ENCODE measurements around the gene MACROH2A1.

The MACROH2A1 gene

DNA sequence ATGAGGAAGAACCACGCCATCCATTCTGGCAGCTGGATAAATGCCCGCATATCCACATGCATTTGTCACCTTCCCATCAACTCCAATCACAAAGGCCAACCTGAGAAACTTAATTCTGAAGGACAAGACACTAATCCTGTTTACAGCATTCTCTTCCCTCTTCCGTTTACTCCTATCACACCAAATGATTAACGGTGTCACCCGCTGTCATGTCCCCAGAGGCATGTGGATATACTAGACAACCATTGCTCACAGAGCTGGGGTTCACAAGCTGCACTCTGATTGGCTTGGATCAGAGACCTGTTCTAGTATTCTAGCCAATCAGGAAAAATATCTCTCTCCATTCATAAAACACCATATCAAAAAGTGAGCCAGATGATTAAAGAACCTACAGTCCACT, 3.6 kb downstream of the MACROH2A1 start:
- H3K36me3 ChIP-seq (ENCODE audit: control insufficient read depth, low read length): peaks cover 79% of the 10 kb centered on the region
- H3K9me3 ChIP-seq (ENCODE audit: control insufficient read depth, insufficient read depth, low read length): no peaks in the 10 kb centered on the region
- peaks cover 58% of the 10 kb centered on the region for H4K20me1 ChIP-seq (ENCODE audit: control insufficient read depth, insufficient read depth, low read depth, low read length)
- H3K27me3 ChIP-seq (ENCODE audit: control insufficient read depth, low read length): no peaks in the 10 kb centered on the region
- no peak overlapping the region for H3K4me3 ChIP-seq (ENCODE audit: low read length)
- peak overlapping the region; percentile 94 for H3K4me2 ChIP-seq (ENCODE audit: low read length)
- H3K4me1 ChIP-seq (ENCODE audit: control insufficient read depth, low read length): peaks cover 61% of the 10 kb centered on the region
- no peak overlapping the region for H3K27ac ChIP-seq (ENCODE audit: low read depth, low read length)
- H3F3A ChIP-seq (ENCODE audit: control insufficient read depth, insufficient read depth): no peaks in the 10 kb centered on the region
- H3K79me2 ChIP-seq (ENCODE audit: control insufficient read depth, low read length): peaks cover 96% of the 10 kb centered on the region
- no peaks in the 10 kb centered on the region for H3K9me2 ChIP-seq (replicated peaks; ENCODE audit: control insufficient read depth, low read length)
- TF ChIP-seq, protein P1, sequence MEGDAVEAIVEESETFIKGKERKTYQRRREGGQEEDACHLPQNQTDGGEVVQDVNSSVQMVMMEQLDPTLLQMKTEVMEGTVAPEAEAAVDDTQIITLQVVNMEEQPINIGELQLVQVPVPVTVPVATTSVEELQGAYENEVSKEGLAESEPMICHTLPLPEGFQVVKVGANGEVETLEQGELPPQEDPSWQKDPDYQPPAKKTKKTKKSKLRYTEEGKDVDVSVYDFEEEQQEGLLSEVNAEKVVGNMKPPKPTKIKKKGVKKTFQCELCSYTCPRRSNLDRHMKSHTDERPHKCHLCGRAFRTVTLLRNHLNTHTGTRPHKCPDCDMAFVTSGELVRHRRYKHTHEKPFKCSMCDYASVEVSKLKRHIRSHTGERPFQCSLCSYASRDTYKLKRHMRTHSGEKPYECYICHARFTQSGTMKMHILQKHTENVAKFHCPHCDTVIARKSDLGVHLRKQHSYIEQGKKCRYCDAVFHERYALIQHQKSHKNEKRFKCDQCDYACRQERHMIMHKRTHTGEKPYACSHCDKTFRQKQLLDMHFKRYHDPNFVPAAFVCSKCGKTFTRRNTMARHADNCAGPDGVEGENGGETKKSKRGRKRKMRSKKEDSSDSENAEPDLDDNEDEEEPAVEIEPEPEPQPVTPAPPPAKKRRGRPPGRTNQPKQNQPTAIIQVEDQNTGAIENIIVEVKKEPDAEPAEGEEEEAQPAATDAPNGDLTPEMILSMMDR (IDR thresholded peaks at IDR 0.05; ENCODE audit: low read depth, low read length, poor library complexity, severe bottlenecking): no peak
- TF ChIP-seq EZH2phosphoT487 (IDR thresholded peaks at IDR 0.05; ENCODE audit: borderline replicate concordance, low read length): no peak

DNA sequence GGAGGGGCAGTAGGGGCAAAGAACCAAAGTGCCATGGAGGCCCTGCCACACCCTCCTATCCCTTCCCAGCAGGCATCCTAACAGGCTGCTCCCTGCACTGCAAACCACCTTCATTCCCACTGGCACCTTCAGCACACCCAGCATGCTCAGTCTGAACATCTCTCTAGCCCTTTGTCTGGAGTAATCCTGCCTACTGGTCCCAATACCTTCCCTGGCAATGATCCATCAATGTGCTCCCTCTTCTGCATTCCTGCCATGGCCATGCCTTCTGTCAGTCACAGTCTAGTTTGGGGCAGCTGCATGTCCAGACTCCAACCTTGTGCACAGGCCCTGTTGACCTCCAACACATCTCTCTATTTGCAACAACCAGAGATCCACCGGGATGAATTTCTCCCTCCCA, 4.9 kb downstream of the MACROH2A1 start:
- Histone ChIP-seq H3K27ac (ENCODE audit: low read depth, low read length) (no peak overlapping the region), H3F3A (ENCODE audit: control insufficient read depth, insufficient read depth) (no peaks in the 10 kb centered on the region), H3K27me3 (ENCODE audit: control insufficient read depth, low read length) (no peaks in the 10 kb centered on the region), H3K4me3 (ENCODE audit: low read length) (no peak overlapping the region), H3K9me2 (replicated peaks; ENCODE audit: control insufficient read depth, low read length) (no peaks in the 10 kb centered on the region), H3K4me1 (ENCODE audit: control insufficient read depth, low read length) (peaks cover 50% of the 10 kb centered on the region), H3K4me2 (ENCODE audit: low read length) (no peak overlapping the region), H3K79me2 (ENCODE audit: control insufficient read depth, low read length) (peaks cover 99% of the 10 kb centered on the region), H3K9me3 (ENCODE audit: control insufficient read depth, insufficient read depth, low read length) (no peaks in the 10 kb centered on the region), H3K36me3 (ENCODE audit: control insufficient read depth, low read length) (peaks cover 93% of the 10 kb centered on the region), H4K20me1 (ENCODE audit: control insufficient read depth, insufficient read depth, low read depth, low read length) (peaks cover 63% of the 10 kb centered on the region)
- no peak for TF ChIP-seq EZH2phosphoT487 (IDR thresholded peaks at IDR 0.05; ENCODE audit: borderline replicate concordance, low read length)

DNA sequence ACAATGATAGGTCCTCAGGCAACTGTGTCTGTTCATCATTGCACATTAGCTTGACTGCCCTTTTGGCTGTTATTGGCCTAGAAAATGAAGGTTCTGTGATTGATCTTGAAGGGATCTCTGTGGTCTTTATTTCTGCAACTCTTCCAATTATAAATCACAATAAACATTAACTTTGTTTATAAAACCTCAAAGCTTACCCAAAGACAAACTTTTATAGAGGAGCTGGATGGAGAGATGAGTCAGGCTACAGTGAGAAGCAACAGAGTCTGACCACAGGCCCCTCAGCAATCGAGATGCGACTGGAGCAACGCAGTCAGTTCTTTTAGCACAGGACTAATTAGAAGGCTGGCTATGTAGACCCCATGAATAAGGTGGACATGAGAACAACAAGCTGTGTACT, 5.3 kb downstream of the MACROH2A1 start:
- H3K4me1 ChIP-seq (ENCODE audit: control insufficient read depth, low read length): peaks cover 50% of the 10 kb centered on the region
- no peak overlapping the region for H3K27ac ChIP-seq (ENCODE audit: low read depth, low read length)
- no peak overlapping the region for H3K4me2 ChIP-seq (ENCODE audit: low read length)

DNA sequence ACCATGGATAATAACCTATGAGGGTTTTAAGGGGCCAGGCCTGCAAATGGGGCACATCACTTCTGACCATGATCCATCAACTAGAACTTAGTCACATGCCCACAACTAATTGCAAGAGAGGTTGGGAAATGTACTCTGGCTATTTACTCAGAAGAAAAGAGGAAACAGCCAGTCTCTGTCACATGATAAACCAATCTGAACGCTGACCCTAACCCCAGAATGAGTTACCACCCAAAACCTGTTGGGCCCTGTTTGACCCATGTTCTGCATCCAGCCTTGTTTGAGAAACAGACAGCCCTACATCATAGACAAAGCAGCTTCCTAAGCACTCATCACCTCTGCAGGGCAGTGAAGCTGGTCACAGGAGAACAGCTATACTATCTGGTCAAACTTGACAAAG, 5.8 kb downstream of the MACROH2A1 start:
- no peaks in the 10 kb centered on the region for H3K9me2 ChIP-seq (replicated peaks; ENCODE audit: control insufficient read depth, low read length)
- no peak overlapping the region for H3K4me3 ChIP-seq (ENCODE audit: low read length)
- no peaks in the 10 kb centered on the region for H3K9me3 ChIP-seq (ENCODE audit: control insufficient read depth, insufficient read depth, low read length)
- H4K20me1 ChIP-seq (ENCODE audit: control insufficient read depth, insufficient read depth, low read depth, low read length): peaks cover 66% of the 10 kb centered on the region
- peaks cover 97% of the 10 kb centered on the region for H3K36me3 ChIP-seq (ENCODE audit: control insufficient read depth, low read length)
- H3K79me2 ChIP-seq (ENCODE audit: control insufficient read depth, low read length): peaks cover 100% of the 10 kb centered on the region
- TF ChIP-seq EZH2phosphoT487 (IDR thresholded peaks at IDR 0.05; ENCODE audit: borderline replicate concordance, low read length): no peak
- TF ChIP-seq, protein P1 (IDR thresholded peaks at IDR 0.05; ENCODE audit: low read depth, low read length, poor library complexity, severe bottlenecking): no peak
- no peaks in the 10 kb centered on the region for H3K27me3 ChIP-seq (ENCODE audit: control insufficient read depth, low read length)
- no peak overlapping the region for H3K27ac ChIP-seq (ENCODE audit: low read depth, low read length)
- no peak overlapping the region for H3K4me2 ChIP-seq (ENCODE audit: low read length)
- H3F3A ChIP-seq (ENCODE audit: control insufficient read depth, insufficient read depth): no peaks in the 10 kb centered on the region
- H3K4me1 ChIP-seq (ENCODE audit: control insufficient read depth, low read length): peaks cover 50% of the 10 kb centered on the region

More for the DNA sequence above, 5.3 kb downstream of the MACROH2A1 start:
- Histone ChIP-seq H3K36me3 (ENCODE audit: control insufficient read depth, low read length) (peaks cover 97% of the 10 kb centered on the region), H4K20me1 (ENCODE audit: control insufficient read depth, insufficient read depth, low read depth, low read length) (peaks cover 63% of the 10 kb centered on the region), H3K4me3 (ENCODE audit: low read length) (no peak overlapping the region), H3K9me3 (ENCODE audit: control insufficient read depth, insufficient read depth, low read length) (no peaks in the 10 kb centered on the region), H3K79me2 (ENCODE audit: control insufficient read depth, low read length) (peaks cover 100% of the 10 kb centered on the region), H3K27me3 (ENCODE audit: control insufficient read depth, low read length) (no peaks in the 10 kb centered on the region), H3F3A (ENCODE audit: control insufficient read depth, insufficient read depth) (no peaks in the 10 kb centered on the region), H3K9me2 (replicated peaks; ENCODE audit: control insufficient read depth, low read length) (no peaks in the 10 kb centered on the region)
- no peak for TF ChIP-seq EZH2phosphoT487 (IDR thresholded peaks at IDR 0.05; ENCODE audit: borderline replicate concordance, low read length)
- TF ChIP-seq, protein P1 (IDR thresholded peaks at IDR 0.05; ENCODE audit: low read depth, low read length, poor library complexity, severe bottlenecking): no peak
